HG02870 (cell line): Measurements from ENCODE around the gene HSBP1.
A peak's percentile ranks its signal among the peaks of the same experiment; 100 is the strongest.

Source experiments
- ATAC-seq: cut with Tn5 transposase; IDR thresholded peaks from one replicate; pipeline ENCODE4 v1.9.1; 2021; ENCODE audit warnings: mild to moderate bottlenecking, moderate library complexity; ENCODE audit not compliant: unreplicated experiment

HSBP1 gene

GRCh38 chr16:83807710-83808572 is at the start of gene HSBP1:
Gene HSBP1, plus strand, starts transcription at chr16:83807978. Its CDS starts 99 bp downstream, at chr16:83808077.
- peak; percentile 89 for ATAC-seq

- no peak for ATAC-seq
These were observed 45.4 kb upstream of the HSBP1 start for GRCh38 chr16:83762141-83762991.

GRCh38 chr16:83762992-83763358 is 44.8 kb upstream of the HSBP1 start:
- no peak for ATAC-seq

- ATAC-seq, result no peak
These were observed 38.8 kb upstream of the HSBP1 start for GRCh38 chr16:83768986-83769385.

GRCh38 chr16:83769397-83770008 is 38.3 kb upstream of the HSBP1 start:
- ATAC-seq, result no peak

DNA sequence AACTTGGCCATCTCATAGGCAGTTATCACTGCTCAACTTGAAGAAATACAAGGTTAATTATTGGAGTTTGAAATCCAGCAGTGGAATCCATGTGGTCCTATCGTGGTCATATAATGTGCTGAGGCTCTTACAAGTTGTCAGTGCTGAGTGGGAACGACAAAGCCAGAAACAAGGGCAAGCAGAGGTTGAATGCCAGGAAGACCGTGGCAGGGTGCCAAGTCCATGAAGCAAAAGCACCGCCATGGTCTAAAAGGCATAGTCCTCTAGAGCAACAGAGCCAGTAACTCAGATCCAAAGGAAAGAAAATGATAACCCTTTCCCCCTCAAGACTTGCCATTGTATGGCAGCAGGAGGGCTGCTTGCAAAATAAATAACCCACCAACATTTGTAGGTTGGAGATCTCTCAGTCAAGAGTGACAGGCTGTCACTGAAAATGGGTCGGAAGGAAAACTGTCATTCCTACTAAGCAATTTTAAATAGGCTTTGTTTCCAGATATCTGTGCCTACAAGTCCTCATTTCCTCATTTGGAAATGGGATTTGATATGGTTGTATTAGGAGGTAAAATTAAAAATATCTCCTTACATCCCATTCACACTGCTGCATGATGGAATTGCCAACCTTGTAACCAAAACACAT is 36.4 kb upstream of the HSBP1 start:
- ATAC-seq, result no peak

DNA sequence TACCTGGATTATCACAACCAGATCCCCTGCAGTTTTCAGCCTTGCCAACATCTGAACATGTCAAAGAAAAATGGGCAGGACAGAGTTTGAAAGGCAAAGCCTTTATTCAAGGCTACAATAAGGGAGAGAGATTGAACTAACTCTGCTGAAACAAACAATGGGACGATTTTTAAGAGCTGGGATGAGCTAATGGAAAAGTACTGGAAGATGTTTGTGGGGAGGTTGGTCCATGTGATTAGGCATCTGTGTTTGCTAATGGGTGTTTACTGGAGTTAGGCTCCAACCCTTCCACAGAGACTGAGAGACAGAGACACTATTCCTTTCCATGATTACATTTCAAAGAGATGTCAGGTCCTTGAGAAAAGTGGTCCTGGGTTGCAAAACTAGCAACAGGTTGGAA is 35.0 kb upstream of the HSBP1 start:
- no peak for ATAC-seq

DNA sequence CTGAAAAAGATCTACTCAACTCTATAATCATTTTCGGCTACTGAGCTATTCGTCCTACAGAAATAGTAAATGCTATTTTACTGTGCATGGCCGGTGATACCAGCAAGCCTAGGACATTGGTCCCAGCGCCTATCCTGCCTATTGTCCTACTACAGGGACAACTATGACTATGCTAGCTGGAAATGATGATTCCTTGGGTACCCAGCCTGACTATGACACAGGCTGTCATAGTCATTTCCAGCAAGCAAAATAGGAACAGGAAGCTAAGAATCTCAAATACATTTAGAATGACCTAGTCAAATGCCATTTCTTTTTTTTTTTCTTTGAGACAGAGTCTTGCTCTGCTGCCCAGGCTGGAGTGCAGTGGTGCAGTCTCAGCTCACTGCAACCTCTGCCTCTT is 33.7 kb upstream of the HSBP1 start:
- no peak for ATAC-seq

DNA sequence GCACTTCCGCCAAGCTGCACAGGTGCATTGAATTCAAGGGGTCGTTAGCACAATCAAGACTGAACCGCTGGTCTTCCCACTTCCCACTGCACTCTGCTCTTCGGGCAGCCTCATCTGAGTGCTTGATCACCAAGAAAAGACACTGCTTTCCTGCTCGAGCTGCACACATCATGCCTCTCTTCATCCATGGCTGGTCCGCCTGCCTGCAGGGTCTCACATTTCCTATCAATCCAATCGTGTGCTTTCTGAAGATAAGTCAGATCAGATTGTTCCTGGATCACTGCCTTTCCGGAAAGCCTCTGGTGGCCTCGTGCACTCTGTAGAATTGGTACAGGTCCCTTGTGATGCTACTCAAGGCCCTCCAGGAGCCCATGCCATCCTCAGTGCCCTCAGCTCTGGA is 30.8 kb upstream of the HSBP1 start:
- no peak for ATAC-seq

- no peak for ATAC-seq
These were observed 27.9 kb upstream of the HSBP1 start for GRCh38 chr16:83779886-83780285.

- no peak for ATAC-seq
These were observed 22.3 kb upstream of the HSBP1 start for GRCh38 chr16:83785455-83785854.

GRCh38 chr16:83789642-83790401 is 18.0 kb upstream of the HSBP1 start:
- ATAC-seq, result no peak

GRCh38 chr16:83791916-83792315 is 15.9 kb upstream of the HSBP1 start:
- ATAC-seq, result no peak

GRCh38 chr16:83792391-83792790 is 15.4 kb upstream of the HSBP1 start:
- no peak for ATAC-seq

DNA sequence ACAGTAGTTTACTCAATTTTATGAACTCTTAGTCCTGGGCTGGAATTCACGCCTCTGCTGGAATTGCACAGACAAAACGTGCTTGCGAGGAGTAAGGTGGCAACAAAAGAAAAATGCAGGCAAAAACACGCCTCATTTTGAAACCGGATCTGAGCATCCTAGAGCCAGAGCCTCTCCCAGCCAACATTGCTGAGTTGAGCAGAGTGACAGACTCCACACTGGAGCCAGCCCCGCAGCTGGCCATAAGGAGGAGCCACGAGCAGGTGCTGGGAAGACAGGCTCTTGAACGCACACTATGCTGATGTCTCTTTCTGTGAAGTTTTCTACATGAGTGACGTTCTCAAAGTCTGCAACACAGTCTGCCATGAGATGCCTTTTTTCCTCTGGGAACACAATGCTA is 14.6 kb upstream of the HSBP1 start:
- ATAC-seq, result no peak

- ATAC-seq, result no peak
These were observed 12.8 kb upstream of the HSBP1 start for GRCh38 chr16:83794860-83795554.

- ATAC-seq, result no peak
These were observed 10.8 kb upstream of the HSBP1 start for GRCh38 chr16:83797013-83797412.

DNA sequence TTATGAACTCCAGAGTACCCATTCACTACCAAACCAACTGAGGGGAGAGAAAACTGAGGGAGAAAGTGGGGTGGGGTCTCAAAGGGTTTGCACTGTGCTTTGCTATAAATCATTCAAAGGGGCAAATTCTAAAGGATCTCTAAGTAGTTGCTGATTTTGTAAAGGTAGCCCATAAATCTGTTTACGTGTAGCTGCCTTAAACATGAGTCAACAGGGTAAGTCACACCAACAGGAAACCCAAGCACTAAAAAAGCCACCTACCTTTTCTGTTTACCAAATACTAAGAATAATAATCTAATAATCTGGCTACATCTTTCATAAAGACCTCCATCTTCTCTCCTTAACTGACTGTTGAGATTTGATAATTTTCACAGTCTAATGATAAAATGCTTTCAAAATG is 8.4 kb upstream of the HSBP1 start:
- ATAC-seq, result no peak

GRCh38 chr16:83802135-83802534 is 5.6 kb upstream of the HSBP1 start:
- ATAC-seq, result no peak
